ENCODE results near the gene ATL2.
"Not testable (repeated sequence)": the region's sequence is repeated elsewhere in the genome, so short reads cannot be mapped to it uniquely, and the experiment has no call there.

The ATL2 gene

GRCh38 chr2:38323623-38324022, 53.5 kb downstream of the ATL2 start:
- no peak for DNase-seq

GRCh38 chr2:38322224-38322914, 54.7 kb downstream of the ATL2 start:
- no peak for DNase-seq

- not testable (repeated sequence) for DNase-seq
Measured at GRCh38 chr2:38319240-38319639, 57.8 kb downstream of the ATL2 start.

- DNase-seq = no peak
Measured at GRCh38 chr2:38317725-38318124, 59.3 kb downstream of the ATL2 start.

- DNase-seq = peak in 1 of 5 experiments; percentile 64
Measured at GRCh38 chr2:38315707-38316333, 61.3 kb downstream of the ATL2 start.

GRCh38 chr2:38308821-38309220, 68.3 kb downstream of the ATL2 start:
- no peak for DNase-seq

- no peak for DNase-seq
Measured at GRCh38 chr2:38301969-38302702, 74.9 kb downstream of the ATL2 start.

GRCh38 chr2:38301340-38301968, 75.6 kb downstream of the ATL2 start:
- DNase-seq = peak in 1 of 5 experiments; percentile 53

GRCh38 chr2:38298539-38298938, 78.5 kb downstream of the ATL2 start:
- no peak for DNase-seq

GRCh38 chr2:38296197-38296780, 80.8 kb downstream of the ATL2 start:
- DNase-seq = no peak

GRCh38 chr2:38294597-38294996, 82.5 kb downstream of the ATL2 start:
- no peak for DNase-seq

GRCh38 chr2:38293152-38293865, 83.8 kb downstream of the ATL2 start:
- no peak for DNase-seq

- no peak for DNase-seq
Measured at GRCh38 chr2:38290332-38290731, 86.7 kb downstream of the ATL2 start.

GRCh38 chr2:38284971-38285370, 92.1 kb downstream of the ATL2 start:
- no peak for DNase-seq

- no peak for DNase-seq
Measured at GRCh38 chr2:38281095-38281742, 95.9 kb downstream of the ATL2 start.

GRCh38 chr2:38279201-38279600, 97.9 kb downstream of the ATL2 start:
- DNase-seq = no peak

- DNase-seq = not testable (repeated sequence)
Measured at GRCh38 chr2:38278117-38278438, 99.0 kb downstream of the ATL2 start.

GRCh38 chr2:38277245-38278116, 99.6 kb downstream of the ATL2 start:
- DNase-seq = peak in 1 of 5 experiments; percentile 54

GRCh38 chr2:38274286-38275276, 102.5 kb downstream of the ATL2 start:
- DNase-seq = peak in 2 of 5 experiments; percentile 6 to 68

GRCh38 chr2:38271697-38272096, 105.4 kb downstream of the ATL2 start:
- DNase-seq = no peak

All from T-helper 2 cell (primary cell).